ENCODE data around the gene B3GALNT2. TPM values are rescaled to one million over a fixed set of nuclear protein-coding genes. Genes with fewer than 3 reads are reported as not detected.

The B3GALNT2 gene
- total RNA-seq: 58.4 and 63.1 TPM in 2 replicates

GRCh38 chr1:235504122-235504493 is at the start of gene B3GALNT2:
Gene B3GALNT2, minus strand, starts transcription at chr1:235504452. Its CDS starts 200 bp downstream, at chr1:235504252.

Other genes with a start within 250 kb of the B3GALNT2 start
- gene ARID4B, start 176.3 kb downstream of the B3GALNT2 start, total RNA-seq: 34.5 and 37.2 TPM in 2 replicates
- gene GGPS1, start 175.9 kb downstream of the B3GALNT2 start, total RNA-seq: 20.3 and 26.4 TPM in 2 replicates
- 26.1 and 35.3 TPM in 2 replicates for gene TBCE, start 137.0 kb downstream of the B3GALNT2 start, total RNA-seq
- gene GNG4, start 145.3 kb upstream of the B3GALNT2 start, total RNA-seq: 2.7 and 3.0 TPM in 2 replicates

Measured in uterine smooth muscle cell (primary cell).